ENCODE results near the gene ESPL1.

GRCh38 chr12:53292426-53292825, 24.3 kb downstream of the ESPL1 start:
- TF ChIP-seq, protein P1, sequence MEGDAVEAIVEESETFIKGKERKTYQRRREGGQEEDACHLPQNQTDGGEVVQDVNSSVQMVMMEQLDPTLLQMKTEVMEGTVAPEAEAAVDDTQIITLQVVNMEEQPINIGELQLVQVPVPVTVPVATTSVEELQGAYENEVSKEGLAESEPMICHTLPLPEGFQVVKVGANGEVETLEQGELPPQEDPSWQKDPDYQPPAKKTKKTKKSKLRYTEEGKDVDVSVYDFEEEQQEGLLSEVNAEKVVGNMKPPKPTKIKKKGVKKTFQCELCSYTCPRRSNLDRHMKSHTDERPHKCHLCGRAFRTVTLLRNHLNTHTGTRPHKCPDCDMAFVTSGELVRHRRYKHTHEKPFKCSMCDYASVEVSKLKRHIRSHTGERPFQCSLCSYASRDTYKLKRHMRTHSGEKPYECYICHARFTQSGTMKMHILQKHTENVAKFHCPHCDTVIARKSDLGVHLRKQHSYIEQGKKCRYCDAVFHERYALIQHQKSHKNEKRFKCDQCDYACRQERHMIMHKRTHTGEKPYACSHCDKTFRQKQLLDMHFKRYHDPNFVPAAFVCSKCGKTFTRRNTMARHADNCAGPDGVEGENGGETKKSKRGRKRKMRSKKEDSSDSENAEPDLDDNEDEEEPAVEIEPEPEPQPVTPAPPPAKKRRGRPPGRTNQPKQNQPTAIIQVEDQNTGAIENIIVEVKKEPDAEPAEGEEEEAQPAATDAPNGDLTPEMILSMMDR (IDR thresholded peaks at IDR 0.05): no peak
- no peak for TF ChIP-seq POLR2A (IDR thresholded peaks at IDR 0.05)
